Measurements from ENCODE around the gene FRMD4A.

FRMD4A gene

GRCh38 chr10:13708256-13708990 is 622.3 kb downstream of the FRMD4A start:
- DNase-seq (ENCODE audit: low read depth in 2 of 2, low spot score in 1 of 2) = no peak

GRCh38 chr10:13707156-13707881 is 623.4 kb downstream of the FRMD4A start:
- no peak for DNase-seq (ENCODE audit: low read depth in 2 of 2, low spot score in 1 of 2)

GRCh38 chr10:13706604-13707003 is 624.1 kb downstream of the FRMD4A start:
- DNase-seq (ENCODE audit: low read depth in 2 of 2, low spot score in 1 of 2) = no peak

GRCh38 chr10:13706175-13706574 is 624.5 kb downstream of the FRMD4A start:
- no peak for DNase-seq (ENCODE audit: low read depth in 2 of 2, low spot score in 1 of 2)

GRCh38 chr10:13705526-13706174 is 625.1 kb downstream of the FRMD4A start:
- DNase-seq (ENCODE audit: low read depth in 2 of 2, low spot score in 1 of 2) = no peak

- no peak for DNase-seq (ENCODE audit: low read depth in 2 of 2, low spot score in 1 of 2)
Observed at GRCh38 chr10:13704964-13705363, 625.8 kb downstream of the FRMD4A start.

- DNase-seq (ENCODE audit: low read depth in 2 of 2, low spot score in 1 of 2) = no peak
Observed at GRCh38 chr10:13703997-13704536, 626.7 kb downstream of the FRMD4A start.

GRCh38 chr10:13703101-13703818 is 627.5 kb downstream of the FRMD4A start:
- DNase-seq (ENCODE audit: low read depth in 2 of 2, low spot score in 1 of 2) = no peak

- DNase-seq (ENCODE audit: low read depth in 2 of 2, low spot score in 1 of 2) = no peak
Observed at GRCh38 chr10:13701157-13701919, 629.4 kb downstream of the FRMD4A start.

- no peak for DNase-seq (ENCODE audit: low read depth in 2 of 2, low spot score in 1 of 2)
Observed at GRCh38 chr10:13700473-13701144, 630.1 kb downstream of the FRMD4A start.

- DNase-seq (ENCODE audit: low read depth in 2 of 2, low spot score in 1 of 2) = no peak
Observed at GRCh38 chr10:13699216-13699615, 631.5 kb downstream of the FRMD4A start.

GRCh38 chr10:13698217-13698616 is 632.5 kb downstream of the FRMD4A start:
- DNase-seq (ENCODE audit: low read depth in 2 of 2, low spot score in 1 of 2) = no peak

- DNase-seq (ENCODE audit: low read depth in 2 of 2, low spot score in 1 of 2) = no peak
Observed at GRCh38 chr10:13696071-13696470, 634.7 kb downstream of the FRMD4A start.

- no peak for DNase-seq (ENCODE audit: low read depth in 2 of 2, low spot score in 1 of 2)
Observed at GRCh38 chr10:13695588-13695987, 635.1 kb downstream of the FRMD4A start.

- DNase-seq (ENCODE audit: low read depth in 2 of 2, low spot score in 1 of 2) = no peak
Observed at GRCh38 chr10:13693783-13694700, 636.7 kb downstream of the FRMD4A start.

- no peak for DNase-seq (ENCODE audit: low read depth in 2 of 2, low spot score in 1 of 2)
Observed at GRCh38 chr10:13690281-13690825, 640.4 kb downstream of the FRMD4A start.

- no peak for DNase-seq (ENCODE audit: low read depth in 2 of 2, low spot score in 1 of 2)
Observed at GRCh38 chr10:13686331-13686752, 644.4 kb downstream of the FRMD4A start.

GRCh38 chr10:13685885-13686284 is 644.8 kb downstream of the FRMD4A start:
- DNase-seq (ENCODE audit: low read depth in 2 of 2, low spot score in 1 of 2) = no peak
